RWPE1 (cell line): ENCODE measurements around the gene ACAP2.

Experiments
- CTCF ChIA-PET: fragments of 350-600 bp; sonication (Branson Sonifier 250); formaldehyde crosslinking; extraction: SDS; loops from one replicate; lab custom pipeline; 2021; lab: Yijun Ruan, JAX
- POLR2A ChIA-PET: fragments of 400-600 bp; formaldehyde crosslinking; extraction: SDS; loops from one replicate; lab custom pipeline; 2020; ENCODE audit warnings: antibody characterized with exemption; ENCODE audit not compliant: low non-redundant PET; lab: Yijun Ruan, JAX
- DNase-seq: peaks from one replicate; pipeline ENCODE4 v3.0.0; 2012; ENCODE audit warnings: low spot score
- H3K27ac ChIP-seq: fragments of 450-650 bp; 2 replicates; pipeline ENCODE4 v1.5.1; 2017
- TF ChIP-seq, protein P1 (sequence below): fragments of 450-650 bp; conservative IDR thresholded peaks from 2 replicates; pipeline ENCODE4 v1.5.1; 2017; ENCODE audit warnings: low read depth, mild to moderate bottlenecking

ACAP2 gene

GRCh38 chr3:195319060-195319459 lies 123.8 kb downstream of the ACAP2 start:
- CTCF ChIA-PET, result interaction anchor here (0.7 kb wide), 1 partner anchor 27 kb away, joined by 3 read pairs; no protein-coding TSS in a partner anchor
- POLR2A ChIA-PET, result no interaction called here
- TF ChIP-seq, protein P1, sequence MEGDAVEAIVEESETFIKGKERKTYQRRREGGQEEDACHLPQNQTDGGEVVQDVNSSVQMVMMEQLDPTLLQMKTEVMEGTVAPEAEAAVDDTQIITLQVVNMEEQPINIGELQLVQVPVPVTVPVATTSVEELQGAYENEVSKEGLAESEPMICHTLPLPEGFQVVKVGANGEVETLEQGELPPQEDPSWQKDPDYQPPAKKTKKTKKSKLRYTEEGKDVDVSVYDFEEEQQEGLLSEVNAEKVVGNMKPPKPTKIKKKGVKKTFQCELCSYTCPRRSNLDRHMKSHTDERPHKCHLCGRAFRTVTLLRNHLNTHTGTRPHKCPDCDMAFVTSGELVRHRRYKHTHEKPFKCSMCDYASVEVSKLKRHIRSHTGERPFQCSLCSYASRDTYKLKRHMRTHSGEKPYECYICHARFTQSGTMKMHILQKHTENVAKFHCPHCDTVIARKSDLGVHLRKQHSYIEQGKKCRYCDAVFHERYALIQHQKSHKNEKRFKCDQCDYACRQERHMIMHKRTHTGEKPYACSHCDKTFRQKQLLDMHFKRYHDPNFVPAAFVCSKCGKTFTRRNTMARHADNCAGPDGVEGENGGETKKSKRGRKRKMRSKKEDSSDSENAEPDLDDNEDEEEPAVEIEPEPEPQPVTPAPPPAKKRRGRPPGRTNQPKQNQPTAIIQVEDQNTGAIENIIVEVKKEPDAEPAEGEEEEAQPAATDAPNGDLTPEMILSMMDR, result no peak
- no peak overlapping the region for H3K27ac ChIP-seq
- DNase-seq, result no peak

GRCh38 chr3:195312714-195313113 lies 130.1 kb downstream of the ACAP2 start:
- TF ChIP-seq, protein P1, result no peak
- CTCF ChIA-PET, result no interaction called here
- POLR2A ChIA-PET, result interaction anchor here (1.0 kb wide), 1 partner anchor 130 kb away, joined by 3 read pairs; the partner anchor contains the start of gene ACAP2

DNA sequence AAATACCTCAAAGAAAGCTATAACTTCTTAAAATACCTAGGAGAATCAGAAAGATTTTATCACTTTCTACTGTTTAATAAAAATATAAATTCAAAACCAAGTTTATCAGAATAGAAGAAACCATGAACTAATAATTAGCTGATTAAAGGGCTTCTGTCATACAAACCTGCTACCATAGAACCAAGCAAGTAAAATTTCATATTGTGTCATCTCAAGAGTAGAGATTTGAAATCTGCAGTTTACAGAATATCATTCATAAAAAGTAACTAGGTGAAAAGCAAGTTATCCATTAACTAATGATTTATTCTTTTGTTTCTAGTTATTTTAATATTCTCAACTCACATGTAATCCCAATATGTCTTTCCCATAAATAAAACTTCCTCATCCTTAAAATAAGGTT lies 135.1 kb downstream of the ACAP2 start:
- DNase-seq, result no peak
- TF ChIP-seq, protein P1, result no peak
- POLR2A ChIA-PET, result no interaction called here
- no peak overlapping the region for H3K27ac ChIP-seq
- CTCF ChIA-PET, result interaction anchor here (0.6 kb wide), 1 partner anchor 87 kb away, joined by 4 read pairs; no protein-coding TSS in a partner anchor

More at GRCh38 chr3:195312714-195313113, 130.1 kb downstream of the ACAP2 start:
- DNase-seq, result no peak
- no peak overlapping the region for H3K27ac ChIP-seq

GRCh38 chr3:195306369-195306768 lies 136.5 kb downstream of the ACAP2 start:
- TF ChIP-seq, protein P1, result no peak
- POLR2A ChIA-PET, result no interaction called here
- no peak overlapping the region for H3K27ac ChIP-seq
- CTCF ChIA-PET, result no interaction called here
- DNase-seq, result no peak

DNA sequence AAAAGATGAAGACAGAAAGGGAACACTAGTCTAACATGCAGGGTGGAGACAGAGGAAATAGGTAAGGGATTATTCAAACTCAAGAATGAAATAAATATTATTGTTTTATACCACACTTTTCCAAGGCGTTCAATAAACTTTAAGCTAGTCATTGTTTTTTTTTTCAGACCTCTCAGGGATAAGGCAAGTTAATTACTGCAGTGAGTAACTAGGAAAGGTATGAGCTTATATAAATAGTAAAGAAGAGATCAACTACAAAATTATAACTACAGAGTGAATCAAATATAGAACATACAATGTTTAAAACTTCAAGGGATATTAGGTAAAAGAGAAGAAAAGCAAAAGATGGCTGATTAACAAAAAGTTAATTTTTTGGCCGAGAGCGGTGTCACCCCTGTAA lies 140.4 kb downstream of the ACAP2 start:
- H3K27ac ChIP-seq, result no peak overlapping the region
- DNase-seq, result no peak
- POLR2A ChIA-PET, result no interaction called here
- CTCF ChIA-PET, result no interaction called here
- TF ChIP-seq, protein P1, result no peak

DNA sequence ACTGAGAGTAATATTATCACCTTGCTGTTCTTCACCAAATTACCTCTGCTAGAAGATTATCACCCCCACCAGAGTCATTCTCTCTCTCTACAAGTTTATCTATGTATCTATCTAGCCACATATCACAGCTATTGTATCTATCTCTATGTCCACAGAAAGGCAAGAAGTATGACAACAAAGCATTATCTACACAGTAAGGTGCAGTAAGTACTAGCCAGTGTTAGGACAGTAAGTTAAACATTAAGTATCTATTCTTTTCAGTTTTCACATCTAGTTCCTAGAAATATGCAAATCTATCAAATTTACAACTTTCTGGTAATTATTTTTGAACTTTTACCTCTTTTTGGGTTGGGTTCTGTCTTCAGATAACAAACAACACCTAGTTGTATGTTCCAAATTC lies 145.4 kb downstream of the ACAP2 start:
- CTCF ChIA-PET, result interaction anchor here (0.5 to 0.6 kb wide), 2 partner anchors 412 to 662 kb away, joined by 4 to 5 read pairs; no protein-coding TSS in a partner anchor
- POLR2A ChIA-PET, result no interaction called here
- H3K27ac ChIP-seq, result no peak overlapping the region
- TF ChIP-seq, protein P1, result no peak
- DNase-seq, result no peak

- CTCF ChIA-PET, result no interaction called here
- TF ChIP-seq, protein P1, result no peak
- DNase-seq, result no peak
Measured at GRCh38 chr3:195296662-195297061, 146.2 kb downstream of the ACAP2 start.

More at GRCh38 chr3:195296662-195297061, 146.2 kb downstream of the ACAP2 start:
- H3K27ac ChIP-seq, result no peak overlapping the region
- POLR2A ChIA-PET, result no interaction called here
